ENCODE measurements around the gene RCC2.
"Not testable (repeated sequence)": the region's sequence is repeated elsewhere in the genome, so short reads cannot be mapped to it uniquely, and the experiment has no call there.

RCC2 gene

DNA sequence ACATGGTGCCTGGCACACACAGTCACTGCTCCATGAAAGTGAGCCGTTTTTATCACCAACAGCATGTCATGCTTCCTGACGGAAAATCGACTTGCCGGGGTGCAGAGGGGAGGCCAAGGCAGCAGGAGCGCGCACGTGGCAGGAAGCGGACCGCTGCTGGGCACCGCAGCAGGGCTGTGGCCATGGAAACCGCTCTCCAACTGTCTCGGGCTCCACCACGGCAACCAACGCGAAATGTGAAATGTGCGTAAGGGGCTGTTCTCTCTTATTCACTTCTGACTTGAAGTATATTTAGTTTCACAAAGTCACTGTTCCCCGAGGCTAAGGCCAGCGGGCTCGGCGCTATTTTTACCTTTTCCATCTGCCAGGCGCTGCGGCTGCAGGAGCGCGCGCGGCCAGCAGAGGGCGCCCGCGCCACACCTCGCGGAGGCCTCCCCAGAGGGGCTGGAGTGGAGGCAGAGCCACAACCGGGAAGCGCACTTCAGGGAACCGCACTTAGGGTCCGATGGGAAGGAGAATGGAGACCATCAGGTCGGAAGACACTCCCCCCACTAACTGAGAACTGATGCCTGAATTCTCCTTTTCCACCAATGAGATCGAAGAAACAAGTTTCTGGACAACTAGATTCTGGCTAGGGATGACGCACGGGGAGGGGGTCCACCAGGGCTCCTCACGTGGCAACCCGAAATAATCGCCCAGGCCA lies 19.7 kb downstream of the RCC2 start:
- peak in 13 of 14 donors; percentile 12 to 83 (median 35) for DNase-seq

DNA sequence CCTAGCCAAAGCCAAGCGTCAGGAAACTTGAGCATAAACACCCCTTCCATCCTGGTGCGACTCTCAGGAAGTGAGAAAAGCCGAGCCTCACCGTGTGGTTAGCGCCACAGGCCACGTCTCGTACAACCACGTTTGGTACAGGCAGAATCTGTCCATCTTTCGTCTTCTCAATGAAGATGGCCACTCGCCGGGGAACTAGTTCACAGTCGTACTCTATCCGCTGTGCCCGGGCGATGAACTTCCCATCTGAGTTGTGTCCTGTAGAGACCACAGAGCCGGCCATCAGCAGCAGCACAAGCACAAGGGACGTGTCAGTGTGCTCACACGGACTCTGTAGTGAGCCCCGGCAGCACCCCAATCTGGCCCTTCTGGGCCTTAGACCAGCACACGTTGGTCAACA lies 23.1 kb downstream of the RCC2 start:
- DNase-seq, result no peak

DNA sequence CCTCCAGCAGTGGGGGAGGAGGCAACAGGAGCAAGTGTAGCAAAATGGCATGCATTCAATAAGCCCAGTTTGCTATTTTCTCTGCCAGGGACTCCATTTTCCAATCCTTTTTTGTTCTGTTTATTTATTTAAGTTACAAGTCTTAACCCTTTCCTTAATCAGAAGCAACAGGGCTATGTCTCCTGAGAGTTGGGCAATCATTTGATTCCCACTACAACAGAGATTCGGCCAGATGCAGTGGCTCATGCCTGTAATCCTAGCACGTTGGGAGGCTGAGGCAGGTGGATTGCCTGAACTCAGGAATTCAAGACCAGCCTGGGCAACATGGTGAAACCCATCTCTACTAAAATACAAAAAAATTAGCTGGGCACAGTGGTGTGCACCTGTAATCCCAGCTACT lies 25.5 kb downstream of the RCC2 start:
- no peak for DNase-seq

- DNase-seq, result no peak
Observed at GRCh38 chr1:17412093-17412870, 27.2 kb downstream of the RCC2 start.

DNA sequence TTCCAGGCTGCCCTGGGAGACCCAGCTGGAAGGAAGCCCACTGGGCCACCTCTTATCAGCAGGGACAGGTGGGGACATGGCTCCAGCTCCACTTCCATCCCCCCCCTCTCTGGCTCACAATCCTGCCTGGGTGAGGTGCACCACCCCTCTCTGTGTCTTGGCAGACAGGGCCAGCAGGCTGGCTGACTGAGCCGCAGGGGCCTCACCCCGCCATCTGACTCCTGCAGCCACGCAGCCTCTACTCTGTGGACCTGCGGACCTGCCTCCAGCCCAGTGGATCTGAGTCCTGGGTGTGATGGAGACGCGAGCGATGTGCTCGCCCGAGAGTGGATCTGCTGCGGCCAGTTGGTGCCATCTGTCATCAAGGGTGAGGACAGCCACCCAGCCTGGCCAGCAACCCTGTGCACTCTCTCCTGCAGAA lies 30.1 kb downstream of the RCC2 start:
- peak in 1 of 14 donors; percentile 74 for DNase-seq

GRCh38 chr1:17407786-17408514 lies 31.5 kb downstream of the RCC2 start:
- not testable (repeated sequence) for DNase-seq

- DNase-seq, result not testable (repeated sequence)
Observed at GRCh38 chr1:17406760-17407475, 32.6 kb downstream of the RCC2 start.

DNA sequence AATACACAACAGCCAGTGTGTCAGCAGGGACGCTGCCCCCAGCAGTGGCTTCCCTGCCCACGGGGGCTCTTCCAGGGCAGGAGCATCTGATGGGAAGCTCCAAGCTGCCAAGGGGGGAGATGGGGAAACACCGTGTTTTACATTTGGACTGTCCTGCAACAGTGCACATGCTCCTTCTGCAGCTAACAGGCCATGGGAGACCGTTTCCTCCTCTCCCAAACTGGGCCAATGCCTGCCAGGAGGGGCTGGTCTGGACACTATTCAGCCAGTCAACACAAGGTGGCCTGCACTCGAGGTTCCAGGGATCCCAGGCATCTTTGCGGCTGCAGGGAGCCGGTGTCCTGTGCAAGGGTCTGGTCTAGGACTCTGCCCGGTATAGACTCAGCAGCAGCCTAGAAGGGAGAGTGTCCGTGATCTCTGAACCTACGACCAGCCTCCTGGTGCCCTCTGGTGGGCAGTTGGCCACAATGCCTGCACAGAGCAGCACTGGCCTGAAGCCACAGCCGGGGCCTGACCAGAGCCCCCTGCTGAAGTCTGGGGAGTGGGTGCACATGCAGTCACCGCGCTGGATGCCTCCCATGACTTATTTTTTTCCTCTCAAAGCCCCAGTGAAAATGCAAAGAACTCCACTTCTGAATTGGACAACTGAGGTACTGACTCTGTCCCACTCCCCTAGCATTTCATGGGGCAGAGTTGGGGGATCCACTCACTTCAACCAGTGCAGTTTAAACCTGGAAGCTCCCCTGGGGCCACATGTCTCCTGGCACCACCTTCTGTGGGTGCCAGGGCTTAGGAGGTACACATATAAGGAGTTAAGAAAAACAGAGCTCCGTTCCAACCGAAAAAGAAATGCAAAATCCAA lies 33.3 kb downstream of the RCC2 start:
- DNase-seq, result peak in 11 of 14 donors; percentile 7 to 45 (median 21)

- DNase-seq, result no peak
Observed at GRCh38 chr1:17404820-17405219, 34.7 kb downstream of the RCC2 start.

- DNase-seq, result no peak
Observed at GRCh38 chr1:17404034-17404684, 35.3 kb downstream of the RCC2 start.

GRCh38 chr1:17403081-17403480 lies 36.4 kb downstream of the RCC2 start:
- no peak for DNase-seq

DNA sequence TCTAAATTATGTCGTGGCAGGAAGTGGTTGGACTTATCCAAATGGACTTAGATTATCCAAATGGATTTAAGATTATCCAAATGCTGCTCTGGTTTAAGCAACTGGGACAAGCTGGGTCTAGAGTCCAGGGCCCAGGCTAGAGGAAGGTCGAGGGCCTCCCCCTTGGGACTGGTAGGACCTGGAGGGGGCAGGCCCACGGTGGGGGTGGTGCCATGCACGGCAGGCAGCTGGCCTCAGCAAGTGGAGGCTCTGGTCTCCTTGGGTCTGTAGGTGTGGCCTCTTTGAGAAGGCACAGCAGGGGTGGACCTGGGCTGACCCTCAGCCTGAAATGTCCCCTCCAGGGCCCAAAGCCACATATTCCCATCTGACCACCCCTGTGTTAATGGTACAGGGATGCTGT lies 37.6 kb downstream of the RCC2 start:
- DNase-seq, result no peak

DNA sequence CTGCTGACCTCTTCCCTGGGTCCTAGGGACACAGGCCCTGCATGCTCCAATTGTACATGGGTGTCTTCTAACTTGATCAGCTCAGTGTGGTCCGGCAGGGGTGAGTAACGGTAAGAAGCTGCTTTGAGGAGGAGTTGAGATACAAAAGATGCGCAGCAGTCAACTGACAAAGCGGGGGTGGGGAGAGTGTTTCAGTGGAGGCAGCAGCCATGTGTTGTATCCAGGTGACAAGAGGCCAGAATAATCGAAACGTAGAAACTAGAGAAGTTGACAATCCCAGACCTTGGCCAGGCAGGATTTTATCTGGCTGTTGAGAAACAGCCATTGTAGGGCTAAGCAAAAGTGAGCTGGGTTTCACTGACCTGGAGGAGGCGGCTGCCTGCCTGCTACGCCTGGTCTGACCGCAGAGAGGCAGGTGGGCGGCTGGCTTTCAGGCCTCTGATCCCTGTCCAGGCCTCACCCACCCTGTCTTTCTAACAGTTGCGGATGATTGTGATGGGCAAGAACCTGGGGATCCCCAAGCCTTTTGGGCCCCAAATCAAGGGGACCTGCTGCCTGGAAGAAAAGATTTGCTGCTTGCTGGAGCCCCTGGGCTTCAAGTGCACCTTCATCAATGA lies 38.6 kb downstream of the RCC2 start:
- no peak for DNase-seq

DNA sequence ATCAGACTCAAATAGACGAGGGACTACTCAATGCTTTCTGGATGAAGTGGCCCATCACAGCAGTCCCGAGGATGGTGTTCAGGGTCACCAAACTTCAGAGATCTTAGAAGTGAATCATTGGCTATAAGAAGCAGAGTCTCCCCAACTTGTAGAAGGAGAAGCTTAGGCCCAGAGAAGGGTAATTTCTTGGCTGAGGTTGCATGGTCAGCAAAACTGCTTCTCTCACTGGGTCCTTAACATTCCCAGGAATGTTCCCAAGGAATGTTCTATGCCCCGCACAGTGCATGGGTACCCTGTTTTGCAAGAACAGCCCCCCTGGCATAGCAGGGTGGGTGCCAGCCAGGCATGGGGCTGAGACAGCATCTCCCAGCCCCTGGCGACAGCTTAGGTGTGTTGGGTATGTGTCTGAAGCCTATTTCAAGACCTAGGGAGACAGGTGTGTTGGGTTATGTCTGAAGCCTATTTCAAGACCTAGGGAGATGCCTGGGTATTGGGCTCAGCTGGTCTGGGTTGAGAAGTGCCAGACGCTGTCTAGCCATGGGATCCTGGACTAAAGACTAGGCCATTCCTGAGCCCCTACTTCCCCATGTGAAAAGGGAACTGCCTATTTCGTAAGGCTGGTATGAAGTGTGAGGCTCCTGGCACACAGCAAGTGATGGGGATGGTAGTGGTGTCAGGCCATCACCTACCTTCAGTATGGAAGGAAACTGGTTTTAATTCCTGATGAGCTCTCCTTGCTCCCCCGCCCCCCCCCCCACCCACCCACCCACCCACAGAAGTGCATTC lies 41.4 kb downstream of the RCC2 start:
- DNase-seq, result no peak

GRCh38 chr1:17393230-17393629 lies 46.2 kb downstream of the RCC2 start:
- DNase-seq, result no peak

DNA sequence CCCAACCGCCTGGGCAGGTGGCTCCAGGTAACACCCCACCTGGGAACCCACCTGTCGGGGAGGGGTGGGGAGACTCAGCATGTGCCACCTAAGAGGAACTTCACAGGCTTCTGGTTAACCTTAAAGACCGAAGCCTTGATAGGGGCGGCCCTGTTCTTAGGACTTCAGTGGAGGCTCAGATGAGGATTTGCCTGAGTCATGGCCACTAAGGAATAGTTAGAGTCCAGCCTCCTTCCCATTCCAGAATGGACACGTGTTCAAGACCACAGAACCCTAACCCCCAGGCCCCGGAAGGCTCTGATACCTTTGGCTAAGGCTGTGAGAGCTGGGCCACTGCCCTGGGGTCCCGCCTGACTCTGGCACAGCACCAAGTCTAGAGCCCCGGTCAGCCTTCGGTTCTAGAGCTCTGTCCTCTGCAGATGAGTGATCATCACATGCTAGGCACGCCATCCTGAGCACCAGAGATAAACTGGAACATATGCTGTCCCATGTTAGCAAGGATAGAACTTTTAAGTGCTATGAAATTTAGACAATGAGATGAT lies 47.2 kb downstream of the RCC2 start:
- DNase-seq, result no peak

GRCh38 chr1:17381161-17381560 lies 58.3 kb downstream of the RCC2 start:
- no peak for DNase-seq

- DNase-seq, result no peak
Observed at GRCh38 chr1:17377325-17377953, 62.0 kb downstream of the RCC2 start.

- DNase-seq, result no peak
Observed at GRCh38 chr1:17375651-17376050, 63.8 kb downstream of the RCC2 start.

All from C1 segment of cervical spinal cord (tissue), 14 donors.